DMS53 (cell line): ENCODE results near the gene BAZ1B.
"Not testable (repeated sequence)": the region's sequence is repeated elsewhere in the genome, so short reads cannot be mapped to it uniquely, and the experiment has no call there.

Experiments used
- DNase-seq: peaks from one replicate; lab custom pipeline; 2025; lab: John Stamatoyannopoulos, UW

The BAZ1B gene

DNA sequence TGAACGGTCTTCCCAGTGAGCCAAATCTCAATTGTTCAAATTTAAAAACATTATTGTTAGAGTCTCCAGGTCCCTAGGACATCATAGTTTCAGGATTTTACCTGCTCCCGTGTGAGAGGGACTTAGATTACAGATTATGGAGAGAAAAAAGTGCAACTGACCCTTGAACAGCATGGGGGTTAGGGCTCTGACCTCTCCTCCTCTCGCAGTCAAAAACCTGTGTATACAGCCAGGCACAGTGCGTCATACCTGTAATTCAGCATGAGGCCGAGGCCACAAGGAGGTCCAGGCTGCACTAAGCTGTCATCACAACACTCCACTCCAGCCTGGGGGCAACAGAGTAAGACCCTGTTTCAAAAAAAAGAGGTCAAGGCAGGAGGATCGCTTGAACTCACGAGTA is 25.5 kb downstream of the BAZ1B start:
- no peak for DNase-seq

DNA sequence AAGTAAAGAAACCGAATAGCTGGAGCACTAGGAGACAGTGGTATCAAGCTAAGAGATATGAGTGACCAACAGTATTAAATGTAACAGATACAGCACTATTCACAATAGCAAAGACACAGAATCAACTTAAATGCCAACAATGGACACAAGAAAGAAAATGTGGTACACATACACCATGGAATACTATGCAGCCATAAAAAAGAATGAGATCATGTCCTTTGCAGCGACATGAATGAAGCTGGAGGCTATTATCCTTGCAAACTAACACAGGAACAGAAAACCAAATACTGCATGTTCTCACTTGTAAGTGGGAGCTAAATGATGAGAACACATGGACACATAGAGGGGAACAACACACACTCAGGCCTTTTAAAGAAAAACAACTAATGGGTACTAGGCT is 26.6 kb downstream of the BAZ1B start:
- not testable (repeated sequence) for DNase-seq

DNA sequence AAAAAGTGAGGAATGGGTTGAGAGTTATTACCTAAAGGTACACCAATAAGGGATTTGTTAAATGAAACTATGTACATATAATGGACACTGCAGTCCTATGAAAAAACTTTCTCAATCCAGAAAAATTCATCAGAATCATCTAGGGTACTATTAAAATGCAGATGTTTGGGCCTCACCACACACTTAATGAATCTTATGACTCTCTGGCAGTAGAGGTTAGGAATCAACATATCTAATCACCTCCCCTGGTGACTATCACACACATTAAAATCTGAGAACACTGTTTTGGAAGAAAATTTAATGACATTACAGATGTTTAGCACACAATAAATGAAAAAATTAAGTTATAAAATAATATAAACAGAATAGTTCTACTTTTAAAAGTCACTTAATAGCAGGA is 32.1 kb downstream of the BAZ1B start:
- no peak for DNase-seq

DNA sequence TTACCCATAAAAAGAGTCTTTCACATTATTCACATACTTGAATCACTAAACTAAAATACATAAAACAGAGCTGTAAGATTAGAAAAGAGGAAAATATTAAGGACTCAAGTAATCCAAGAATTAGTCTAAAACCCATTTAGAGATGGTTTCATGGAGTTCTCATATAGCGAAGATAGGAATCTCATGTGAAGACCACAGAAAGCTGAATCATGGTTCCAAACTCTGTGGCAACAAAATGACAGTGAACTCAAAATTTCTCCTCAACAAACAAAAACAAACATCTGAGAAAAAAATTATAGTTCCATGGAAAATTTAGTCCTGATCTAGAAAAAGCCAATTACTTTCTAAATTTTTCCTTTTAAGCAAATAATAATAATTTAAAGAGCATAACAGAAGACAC is 34.6 kb downstream of the BAZ1B start:
- DNase-seq, result no peak

DNA sequence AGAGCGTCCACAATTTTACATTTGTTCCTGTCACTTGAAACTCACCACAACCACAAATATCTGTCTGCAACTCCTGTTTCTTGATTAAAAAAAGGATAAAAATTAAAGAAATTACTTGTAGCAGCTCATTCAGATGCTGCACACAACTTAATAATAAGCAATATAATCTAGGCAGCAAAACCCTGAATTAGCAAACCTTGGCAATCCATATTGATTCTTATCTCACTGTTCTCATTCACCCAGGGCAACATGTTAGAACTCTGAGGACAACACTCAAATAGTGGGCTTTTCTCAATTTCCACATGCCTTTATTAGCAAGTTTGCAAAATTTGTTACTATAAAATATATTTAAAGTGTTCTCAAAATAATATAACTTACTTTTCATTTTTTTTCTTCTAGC is 38.9 kb downstream of the BAZ1B start:
- no peak for DNase-seq

DNA sequence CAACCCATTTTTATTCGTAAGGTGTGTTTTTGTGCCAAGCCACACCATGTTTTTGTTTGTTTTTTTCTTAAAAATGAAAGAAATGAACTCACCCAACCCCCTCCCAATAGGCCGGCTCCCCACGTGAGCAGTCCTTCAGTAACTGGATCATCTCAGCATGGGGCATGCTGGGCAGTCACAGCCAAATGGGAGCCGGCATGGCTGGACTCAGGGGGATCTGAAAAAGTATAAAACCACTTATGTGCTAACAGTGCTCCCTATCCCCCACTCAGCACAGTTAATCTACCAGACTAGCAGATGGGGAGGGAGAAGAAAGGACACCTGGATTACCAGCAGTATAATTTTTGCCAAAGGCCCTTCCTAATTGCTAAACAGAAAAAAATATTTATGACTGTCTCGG is 39.3 kb downstream of the BAZ1B start:
- no peak for DNase-seq

DNA sequence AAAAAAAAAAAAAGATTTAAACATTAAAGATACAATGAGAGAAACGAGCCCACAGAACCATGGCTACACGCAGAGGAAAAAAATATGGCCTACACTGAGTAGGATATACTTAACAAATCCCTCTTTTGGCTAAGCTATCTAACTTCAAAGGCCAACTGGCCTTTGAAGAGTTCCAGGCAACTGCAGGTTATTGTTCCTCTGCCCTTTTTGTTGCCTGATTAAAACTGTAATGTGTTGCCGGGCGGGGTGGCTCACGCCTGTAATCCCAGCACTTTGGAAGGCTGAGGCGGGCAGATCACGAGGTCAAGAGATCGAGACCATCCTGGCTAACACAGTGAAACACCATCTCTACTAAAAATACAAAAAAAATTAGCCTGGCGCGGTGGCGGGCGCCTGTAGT is 40.6 kb downstream of the BAZ1B start:
- DNase-seq, result not testable (repeated sequence)

DNA sequence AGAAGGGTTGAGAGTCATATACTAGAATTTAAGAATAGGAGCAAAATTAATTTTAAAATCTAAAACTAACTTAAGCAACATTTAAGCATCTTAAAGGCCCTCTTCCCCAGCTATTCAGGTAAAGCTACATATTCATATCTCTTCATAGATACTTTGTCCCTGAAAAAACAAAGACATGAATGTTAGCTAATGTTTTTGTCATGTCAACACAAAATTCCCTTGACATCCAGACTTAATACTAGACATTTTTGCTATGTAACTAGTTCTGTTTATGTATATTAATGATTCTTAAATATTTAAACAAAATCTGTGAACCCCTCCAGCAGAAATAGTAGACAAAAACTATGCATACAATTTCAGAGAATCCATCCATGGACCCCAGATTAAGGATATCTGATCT is 43.5 kb downstream of the BAZ1B start:
- DNase-seq, result no peak

DNA sequence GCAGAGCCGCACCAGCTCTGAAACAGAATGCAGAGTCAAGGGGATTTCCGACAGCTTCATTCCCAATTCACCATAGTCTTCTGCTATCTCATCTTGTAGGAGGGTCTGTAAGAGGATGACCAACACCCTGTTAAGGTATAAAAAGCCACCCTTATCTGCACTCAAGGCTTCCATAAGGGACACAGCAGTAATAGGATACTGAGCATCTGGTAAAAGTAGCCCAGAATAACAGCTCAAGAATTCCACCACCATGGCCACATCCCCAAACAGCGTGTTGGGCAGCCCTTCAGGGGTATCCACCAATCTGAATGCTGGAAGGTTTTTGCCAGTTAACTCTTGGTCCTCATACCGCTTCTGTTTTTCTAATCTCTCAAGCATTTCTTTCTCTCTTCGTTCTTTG is 44.7 kb downstream of the BAZ1B start:
- no peak for DNase-seq

DNA sequence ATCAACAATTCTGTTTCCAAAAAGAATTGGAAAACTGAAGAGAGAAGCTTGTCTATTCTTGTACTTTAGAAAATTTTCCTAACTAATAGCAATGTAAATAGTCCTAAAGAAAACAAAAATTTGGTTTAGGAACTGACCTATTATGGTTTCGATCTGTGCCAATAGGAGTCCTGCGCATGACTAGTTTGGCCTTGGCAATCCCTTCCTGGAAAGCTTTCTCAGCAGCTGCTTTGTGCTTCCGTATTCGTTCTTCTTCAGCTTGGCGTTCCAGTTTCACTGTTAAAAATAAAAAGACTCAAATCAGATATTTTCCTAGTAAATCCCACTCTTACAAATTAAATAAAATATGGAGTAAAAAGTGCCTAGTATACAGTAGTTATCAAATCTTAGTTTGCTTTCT is 51.9 kb downstream of the BAZ1B start:
- no peak for DNase-seq

DNA sequence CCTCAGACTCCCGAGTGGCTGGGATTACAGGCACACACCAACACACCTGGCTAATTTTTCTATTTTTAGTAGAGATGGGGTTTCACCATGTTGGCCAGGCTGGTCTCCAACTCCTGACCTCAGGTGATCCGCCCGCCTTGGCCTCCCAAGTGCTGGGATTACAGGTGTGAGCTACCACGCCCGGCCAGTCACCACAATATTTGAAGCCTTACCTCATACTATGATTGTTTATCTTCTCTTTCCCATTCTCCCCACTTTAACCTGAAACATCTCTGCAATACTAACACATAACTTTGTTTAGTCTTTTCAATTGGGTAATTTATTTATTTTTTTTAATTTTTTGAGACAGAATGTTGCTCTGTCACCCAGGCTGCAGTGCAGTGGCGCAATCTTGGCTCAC is 55.0 kb downstream of the BAZ1B start:
- not testable (repeated sequence) for DNase-seq

DNA sequence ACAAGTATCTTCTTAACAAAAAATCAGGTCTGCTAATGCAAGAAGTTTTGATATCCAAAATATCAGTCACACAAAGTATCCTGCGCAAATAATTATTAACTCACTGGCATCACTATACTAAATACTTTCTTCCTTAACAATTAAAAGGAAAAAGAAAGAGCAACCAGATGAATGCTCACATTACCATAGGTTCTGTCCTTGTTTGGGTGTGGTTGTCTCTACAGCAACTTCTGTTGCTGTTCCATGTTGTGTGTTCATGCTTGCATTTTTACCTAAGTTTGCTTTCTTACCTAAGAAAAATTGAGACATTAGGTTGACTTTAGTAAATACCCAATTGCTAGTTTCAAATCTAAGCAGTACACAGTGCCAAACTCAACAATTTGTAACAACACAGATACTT is 56.0 kb downstream of the BAZ1B start:
- no peak for DNase-seq

DNA sequence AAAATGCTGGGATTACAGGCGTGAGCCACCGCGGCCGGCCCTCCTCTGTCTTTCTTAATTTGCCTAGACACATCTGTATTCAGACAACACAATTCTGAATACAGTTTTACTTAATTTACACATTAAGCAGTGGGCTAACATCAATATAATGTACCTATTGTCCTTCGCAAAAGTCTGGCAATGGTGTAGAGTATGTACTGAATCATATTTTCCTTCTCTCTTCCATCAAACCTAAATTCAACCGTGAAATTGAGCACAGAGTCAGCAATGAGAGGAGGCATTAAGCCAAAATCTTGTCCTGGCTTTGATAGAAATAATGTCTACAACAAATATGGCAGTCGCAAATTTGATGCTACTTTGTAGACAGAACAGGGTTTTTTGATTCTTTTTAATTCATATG is 58.1 kb downstream of the BAZ1B start:
- DNase-seq, result no peak

DNA sequence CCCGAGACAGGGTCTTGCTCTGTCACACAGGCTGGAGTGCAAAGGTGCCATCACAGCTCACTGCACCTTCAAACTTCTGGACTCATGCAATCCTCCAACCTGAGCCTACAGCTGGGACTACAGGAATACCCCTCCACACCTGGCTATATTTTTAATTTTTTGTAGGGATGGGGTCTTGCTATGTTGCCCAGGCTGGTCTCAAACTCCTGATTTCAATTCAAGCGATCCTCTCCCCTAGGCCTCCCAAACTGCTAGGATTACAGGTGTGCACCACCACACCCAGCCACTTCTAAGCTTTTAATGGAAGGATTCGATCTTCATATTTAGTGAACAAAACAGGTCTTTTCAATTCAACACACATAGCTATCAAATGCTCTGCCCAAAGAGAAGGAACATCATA is 58.8 kb downstream of the BAZ1B start:
- DNase-seq, result no peak

DNA sequence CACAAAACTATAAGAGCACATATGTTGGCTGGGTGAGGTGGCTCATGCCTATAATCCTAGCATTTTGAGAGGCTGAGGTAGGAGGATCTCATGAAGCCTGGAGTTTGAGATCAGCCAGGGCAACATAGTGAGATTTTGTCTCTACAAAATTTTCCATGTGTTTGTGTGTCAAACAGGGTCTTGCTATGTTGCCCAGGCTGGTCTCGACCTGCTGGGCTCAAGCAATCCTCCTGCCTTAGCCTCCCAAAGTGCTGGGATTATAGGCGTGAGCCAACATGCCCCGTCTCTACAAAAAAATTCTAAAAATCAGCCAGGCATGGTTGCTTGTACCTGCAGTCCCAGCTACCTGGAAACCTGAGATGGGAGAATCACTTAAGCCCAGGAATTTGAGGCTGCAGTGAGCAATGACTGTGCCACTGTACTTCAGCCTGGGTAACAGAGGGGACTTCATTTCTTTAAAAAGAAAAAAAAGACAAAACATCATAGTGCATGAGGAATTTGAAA is 60.3 kb downstream of the BAZ1B start:
- DNase-seq, result no peak

DNA sequence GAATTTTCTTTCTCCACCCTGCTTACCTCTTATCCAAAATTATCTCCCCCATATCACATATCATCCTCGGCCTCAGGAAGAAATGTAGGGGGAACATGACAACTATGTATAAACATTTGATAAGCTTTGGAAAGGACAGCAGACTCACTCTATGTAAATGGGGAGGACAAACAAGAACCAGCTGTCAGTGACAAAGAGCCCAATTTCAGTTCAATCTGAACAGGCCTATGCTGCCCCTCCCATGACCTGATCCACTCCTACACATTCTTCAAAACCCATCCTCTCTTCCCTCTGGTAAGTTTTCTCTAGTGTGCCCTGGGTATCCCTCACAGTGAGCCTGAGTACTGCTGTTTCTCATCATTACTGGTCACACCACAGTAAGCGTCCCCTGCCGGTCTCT is 67.7 kb downstream of the BAZ1B start:
- no peak for DNase-seq

DNA sequence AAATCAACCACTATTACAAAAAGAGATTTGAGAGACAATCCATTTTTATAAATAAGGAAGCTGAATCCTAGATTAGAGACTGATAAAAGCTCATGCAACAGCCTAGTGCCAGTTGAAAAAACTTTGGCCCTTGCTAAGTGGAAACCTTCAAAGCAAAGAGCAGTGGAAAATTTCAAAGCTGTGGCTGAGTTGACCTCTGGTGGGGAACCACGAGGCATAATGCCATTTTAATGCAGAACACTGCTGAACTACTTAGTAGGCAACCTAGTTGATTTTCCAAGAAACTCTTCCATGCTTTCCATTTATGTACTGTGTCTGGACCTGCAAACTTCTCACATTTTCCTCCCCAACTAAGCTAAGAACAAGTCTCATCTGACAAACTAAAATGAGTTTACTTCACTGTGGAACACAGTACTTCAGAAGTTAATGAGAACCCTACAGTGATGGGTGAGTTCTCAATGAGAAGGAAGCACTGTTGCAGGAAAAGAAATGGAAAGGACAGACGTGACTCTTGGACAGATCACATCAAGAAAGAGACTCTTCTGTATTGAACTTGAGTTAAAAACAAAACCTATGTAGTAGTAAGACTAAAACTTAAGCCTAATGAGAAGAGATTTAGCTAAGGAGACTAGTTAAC is 69.0 kb downstream of the BAZ1B start:
- DNase-seq, result no peak

DNA sequence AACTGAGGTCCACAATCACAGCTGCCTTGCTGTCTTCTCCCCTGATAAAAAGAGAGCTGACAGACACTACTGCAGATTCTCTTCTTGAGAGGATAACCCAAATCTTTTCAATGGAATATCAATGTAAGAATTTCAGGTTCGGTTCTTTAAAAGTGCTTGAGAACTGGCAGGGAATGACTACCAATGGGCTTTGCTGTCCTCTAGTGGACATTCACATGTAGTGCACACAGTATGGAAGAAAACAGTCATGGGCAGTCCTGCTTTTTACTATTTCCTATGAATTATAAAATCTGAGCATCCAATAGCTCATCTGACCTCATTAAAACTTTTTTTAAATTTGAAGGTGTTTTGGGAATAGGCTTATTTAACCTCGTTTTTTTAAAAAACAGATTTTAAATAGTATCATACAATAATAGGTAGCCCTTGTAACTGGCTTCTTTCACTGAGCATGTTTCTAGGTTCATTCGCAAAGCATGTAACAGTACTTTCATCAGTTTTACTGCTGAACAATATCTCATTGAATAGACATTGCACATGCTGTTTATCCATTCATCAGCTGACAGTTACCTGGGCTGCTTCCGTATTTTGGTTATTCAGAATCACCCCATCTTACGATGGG is 70.2 kb downstream of the BAZ1B start:
- peak; percentile 78 for DNase-seq

DNA sequence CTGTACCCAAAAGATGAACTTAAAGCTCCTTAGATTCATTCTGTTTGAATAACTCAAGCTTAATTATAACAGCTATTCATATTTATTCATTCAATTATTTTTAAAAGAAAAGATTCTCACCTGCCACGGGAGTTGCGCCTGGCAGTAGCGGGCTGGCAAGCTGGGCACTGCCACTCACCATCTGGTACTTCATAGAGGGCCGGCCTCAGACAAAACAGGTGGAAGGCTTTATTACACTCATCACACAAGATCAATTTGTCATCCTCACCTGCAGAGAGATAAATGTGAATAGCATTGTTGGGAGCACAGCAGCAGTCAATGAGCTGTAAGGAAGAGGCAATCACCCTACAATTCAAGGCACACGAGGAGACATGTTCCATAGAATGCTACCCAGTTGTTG is 72.7 kb downstream of the BAZ1B start:
- no peak for DNase-seq

DNA sequence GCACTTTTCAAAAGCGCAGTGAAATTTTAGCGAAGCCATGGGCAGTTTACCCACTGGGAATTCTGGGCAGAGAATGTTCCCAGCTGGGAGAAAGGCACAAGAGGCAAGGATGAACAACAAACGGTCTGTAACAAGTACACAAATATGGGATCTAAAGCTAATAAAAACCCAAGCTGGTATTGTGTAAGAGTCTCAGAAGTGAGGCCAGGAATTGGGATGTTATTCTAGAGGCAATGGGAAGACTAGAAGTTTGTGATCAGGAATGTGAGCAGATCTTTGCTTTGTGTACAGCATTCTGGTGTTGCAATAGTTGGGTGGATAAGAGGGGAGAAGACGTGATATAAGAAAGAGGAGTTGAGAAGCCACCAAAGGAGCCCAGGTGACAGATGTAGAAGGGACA is 73.5 kb downstream of the BAZ1B start:
- no peak for DNase-seq

DNA sequence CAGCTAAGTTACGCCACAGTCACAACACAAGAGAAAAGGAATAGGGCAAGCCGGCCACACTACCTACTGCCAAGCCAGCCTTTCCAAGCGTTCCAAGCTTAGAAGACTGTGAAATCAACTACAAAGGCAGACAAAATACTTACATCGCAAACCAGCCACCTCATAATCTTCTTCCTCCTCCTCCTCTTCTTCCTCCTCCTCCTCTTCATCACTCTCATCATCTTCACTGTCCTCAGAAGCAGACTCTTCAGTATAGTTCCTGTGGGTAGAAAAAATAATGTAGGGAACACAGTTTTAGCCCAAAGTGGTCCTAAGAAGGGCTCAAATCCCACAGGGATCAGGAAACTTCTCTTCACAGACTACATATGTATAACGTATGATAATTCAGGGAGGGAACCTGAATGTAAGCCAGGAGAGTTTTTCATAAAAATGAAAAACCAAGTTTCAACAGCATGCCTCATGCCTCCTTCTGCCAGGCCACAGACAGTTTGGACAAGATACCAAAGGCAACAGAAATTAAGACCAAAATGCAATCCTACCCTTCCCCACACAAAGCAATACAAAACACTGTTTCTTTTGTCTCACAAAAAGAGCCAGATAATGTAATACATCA is 74.9 kb downstream of the BAZ1B start:
- DNase-seq, result no peak

DNA sequence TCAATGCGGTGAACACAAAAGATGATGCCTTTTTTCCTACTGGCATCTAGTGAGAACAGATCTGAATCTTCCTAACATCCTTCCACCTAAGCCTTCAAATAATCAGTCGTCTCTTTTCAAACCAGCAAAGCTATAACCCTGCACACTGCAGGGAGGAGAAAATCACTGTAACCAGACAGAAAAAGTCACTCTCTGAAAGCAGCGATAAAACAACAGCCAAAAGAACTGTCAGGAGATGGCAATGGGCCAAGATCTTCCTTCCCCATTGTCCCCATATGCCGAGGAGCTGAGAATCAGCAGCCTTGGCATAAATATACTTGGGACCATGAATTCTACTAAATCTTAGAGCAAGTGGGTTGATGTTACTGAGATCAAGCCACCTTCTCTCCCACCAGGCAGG is 75.4 kb downstream of the BAZ1B start:
- no peak for DNase-seq

DNA sequence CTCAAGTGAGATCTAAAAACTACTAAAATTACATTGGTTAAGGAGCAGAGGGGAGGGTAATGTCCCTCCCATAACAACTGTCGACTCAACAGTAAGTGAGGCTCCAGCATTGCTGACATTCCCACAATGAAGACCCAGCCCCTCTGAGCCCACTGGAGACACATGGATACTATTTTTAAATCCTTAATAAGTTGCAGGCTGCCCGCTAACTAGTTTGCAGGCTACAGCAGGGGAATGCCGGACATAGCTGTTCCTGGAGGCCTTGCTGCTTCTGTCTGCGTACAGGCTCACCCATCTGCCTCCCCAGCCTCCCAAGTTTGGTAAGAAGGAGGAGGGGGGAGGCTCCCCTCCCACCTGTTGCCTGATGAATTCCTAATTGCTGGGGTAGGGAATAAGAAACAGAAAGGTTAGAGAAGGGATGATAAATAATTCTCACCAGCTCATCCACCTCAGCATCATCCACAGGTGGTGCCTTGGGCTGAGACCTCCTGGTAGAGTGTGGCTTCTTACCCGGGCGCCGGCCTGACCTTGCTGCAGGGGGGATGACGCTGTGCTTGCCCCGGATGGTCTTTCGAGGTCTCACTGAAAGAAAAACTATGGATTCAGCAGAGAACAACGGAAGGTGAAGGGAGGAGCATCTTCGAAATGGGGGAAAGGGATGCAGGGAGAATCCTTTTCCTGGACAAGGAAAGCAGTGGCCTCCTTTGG is 78.4 kb downstream of the BAZ1B start:
- no peak for DNase-seq
